ENCODE data around the gene MAST2. TPM values are rescaled to one million over a fixed set of nuclear protein-coding genes. Genes with fewer than 3 reads are reported as not detected.
"Not testable (repeated sequence)": the region's sequence is repeated elsewhere in the genome, so short reads cannot be mapped to it uniquely, and the experiment has no call there.

The MAST2 gene
- total RNA-seq, 1 donor from 2014 or later: 60.7 TPM

- no peak for TF ChIP-seq CTCF (IDR thresholded peaks at IDR 0.05; ENCODE audit: unreplicated experiment)
- no peak overlapping the region for H3K27ac Mint-ChIP-seq
- H3K4me3 Mint-ChIP-seq: no peak overlapping the region
- peaks cover 3% of the 10 kb centered on the region for H3K4me1 Mint-ChIP-seq
- peaks cover 30% of the 10 kb centered on the region for H3K36me3 Mint-ChIP-seq
- DNase-seq (ENCODE audit: low spot score in 2 of 2, unreplicated experiment in 2 of 2): no peak
- H3K27me3 Mint-ChIP-seq (ENCODE audit: low read depth): no peaks in the 10 kb centered on the region
- H3K9me3 Mint-ChIP-seq: no peaks in the 10 kb centered on the region
Measured at GRCh38 chr1:46044116-46044515, 240.7 kb downstream of the MAST2 start.

- no peaks in the 10 kb centered on the region for H3K4me1 Mint-ChIP-seq
- peaks cover 48% of the 10 kb centered on the region for H3K36me3 Mint-ChIP-seq
Measured at GRCh38 chr1:46053734-46054133, 250.3 kb downstream of the MAST2 start.

GRCh38 chr1:46056325-46056724, 252.9 kb downstream of the MAST2 start:
- Mint-ChIP-seq H3K9me3 (peaks cover 10% of the 10 kb centered on the region), H3K4me3 (no peak overlapping the region), H3K36me3 (peaks cover 53% of the 10 kb centered on the region), H3K4me1 (no peaks in the 10 kb centered on the region), H3K27ac (no peak overlapping the region), H3K27me3 (ENCODE audit: low read depth) (no peaks in the 10 kb centered on the region)
- TF ChIP-seq CTCF (IDR thresholded peaks at IDR 0.05; ENCODE audit: unreplicated experiment): no peak
- no peak for DNase-seq (ENCODE audit: low spot score in 2 of 2, unreplicated experiment in 2 of 2)

More at GRCh38 chr1:46053734-46054133, 250.3 kb downstream of the MAST2 start:
- TF ChIP-seq CTCF (IDR thresholded peaks at IDR 0.05; ENCODE audit: unreplicated experiment): no peak
- Mint-ChIP-seq H3K9me3 (peaks cover 4% of the 10 kb centered on the region), H3K27me3 (ENCODE audit: low read depth) (no peaks in the 10 kb centered on the region), H3K27ac (no peak overlapping the region), H3K4me3 (no peak overlapping the region)
- no peak for DNase-seq (ENCODE audit: low spot score in 2 of 2, unreplicated experiment in 2 of 2)

DNA sequence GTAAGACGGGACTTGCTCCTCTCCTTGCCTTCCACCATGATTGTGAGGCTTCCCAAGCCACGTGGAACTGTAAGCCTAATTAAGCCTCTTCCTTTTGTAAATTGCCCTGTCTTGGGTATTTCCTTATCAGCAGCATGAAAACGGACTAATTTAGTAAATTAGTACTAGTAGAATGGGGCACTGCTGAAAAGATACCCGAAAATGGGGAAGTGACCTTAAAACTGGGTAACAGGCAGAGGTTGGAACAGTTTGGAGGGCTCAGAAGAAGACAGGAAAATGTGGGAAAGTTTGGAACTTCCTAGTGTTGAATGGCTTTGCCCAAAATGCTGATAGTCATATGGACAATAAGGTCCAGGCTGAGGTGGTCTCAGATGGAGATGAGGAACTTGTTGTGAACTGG, 253.8 kb downstream of the MAST2 start:
- not testable (repeated sequence) for H3K4me1 Mint-ChIP-seq; H3K27ac Mint-ChIP-seq; H3K27me3 Mint-ChIP-seq (ENCODE audit: low read depth); H3K4me3 Mint-ChIP-seq; DNase-seq (ENCODE audit: low spot score in 2 of 2, unreplicated experiment in 2 of 2)
- H3K36me3 Mint-ChIP-seq: peaks cover 60% of the 10 kb centered on the region
- H3K9me3 Mint-ChIP-seq: peaks cover 10% of the 10 kb centered on the region

DNA sequence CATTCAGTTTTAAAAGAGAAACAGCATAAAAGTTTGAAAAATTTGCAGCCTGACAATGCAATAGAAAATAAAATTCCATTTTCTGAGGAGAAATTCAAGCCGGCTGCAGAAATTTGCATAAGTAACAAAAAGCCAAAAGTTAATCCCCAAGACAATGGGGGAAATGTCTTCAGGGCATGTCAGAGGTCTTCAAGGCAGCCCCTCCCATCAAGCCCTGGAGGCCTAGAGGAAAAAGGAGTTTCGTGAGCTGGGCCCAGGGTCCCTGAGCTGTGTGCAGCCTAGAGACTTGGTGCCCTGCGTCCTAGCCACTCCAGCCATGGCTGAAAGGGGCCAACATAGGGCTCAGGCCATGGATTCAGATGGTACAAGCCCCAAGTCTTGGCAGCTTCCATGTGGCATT, 254.4 kb downstream of the MAST2 start:
- no peak for DNase-seq (ENCODE audit: low spot score in 2 of 2, unreplicated experiment in 2 of 2)
- no peaks in the 10 kb centered on the region for H3K27me3 Mint-ChIP-seq (ENCODE audit: low read depth)
- no peaks in the 10 kb centered on the region for H3K4me1 Mint-ChIP-seq
- TF ChIP-seq CTCF (IDR thresholded peaks at IDR 0.05; ENCODE audit: unreplicated experiment): no peak
- H3K4me3 Mint-ChIP-seq: no peak overlapping the region
- H3K27ac Mint-ChIP-seq: no peak overlapping the region
- peaks cover 10% of the 10 kb centered on the region for H3K9me3 Mint-ChIP-seq
- peaks cover 60% of the 10 kb centered on the region for H3K36me3 Mint-ChIP-seq

DNA sequence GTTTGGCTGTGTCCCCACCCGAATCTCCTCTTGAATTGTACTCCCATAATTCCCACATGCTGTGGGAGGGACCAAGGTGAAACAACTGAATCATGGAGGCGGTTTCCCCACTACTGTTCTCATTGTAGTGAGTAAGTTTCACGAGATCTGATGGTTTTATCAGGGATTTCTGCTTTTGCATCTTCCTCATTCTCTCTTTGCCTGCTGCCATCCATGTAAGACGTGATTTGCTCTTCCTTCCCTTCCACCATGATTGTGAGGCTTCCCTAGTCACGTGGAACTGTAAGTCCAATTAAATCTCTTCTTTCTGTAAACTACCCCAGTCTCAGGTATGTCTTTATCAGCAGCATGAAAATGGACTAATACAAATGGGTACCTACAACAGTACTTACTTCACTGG, 255.5 kb downstream of the MAST2 start:
- peaks cover 10% of the 10 kb centered on the region for H3K9me3 Mint-ChIP-seq
- H3K4me1 Mint-ChIP-seq: no peaks in the 10 kb centered on the region
- H3K4me3 Mint-ChIP-seq: no peak overlapping the region
- H3K27me3 Mint-ChIP-seq (ENCODE audit: low read depth): no peaks in the 10 kb centered on the region
- no peak for DNase-seq (ENCODE audit: low spot score in 2 of 2, unreplicated experiment in 2 of 2)
- H3K36me3 Mint-ChIP-seq: peaks cover 59% of the 10 kb centered on the region
- no peak for TF ChIP-seq CTCF (IDR thresholded peaks at IDR 0.05; ENCODE audit: unreplicated experiment)
- no peak overlapping the region for H3K27ac Mint-ChIP-seq
